Hepatocyte (in vitro differentiated cells): ENCODE data around the gene PALD1. TPM values are rescaled to one million over a fixed set of nuclear protein-coding genes. Genes with fewer than 3 reads are reported as not detected.

Experiments
- DNase-seq: peaks from one replicate; pipeline ENCODE4 v3.0.0-alpha.2; 2016; ENCODE audit warnings: low spot score
- H2AFZ ChIP-seq: fragments of 200-600 bp; sonication (generic); 2 replicates; pipeline ENCODE4 v1.6.0; 2016; ENCODE audit warnings: antibody characterized with exemption, mild to moderate bottlenecking
- H3K27ac ChIP-seq: fragments of 200-600 bp; sonication (generic); 2 replicates; pipeline ENCODE4 v1.5.1; 2016; ENCODE audit warnings: mild to moderate bottlenecking
- H3K27me3 ChIP-seq: fragments of 200-600 bp; sonication (generic); 2 replicates; pipeline ENCODE4 v1.6.1; 2016
- H3K36me3 ChIP-seq: fragments of 200-600 bp; sonication (generic); replicated peaks from 2 replicates; pipeline ENCODE4 v1.5.1; 2016; ENCODE audit warnings: low read depth; ENCODE audit not compliant: insufficient read depth
- H3K4me1 ChIP-seq: fragments of 200-600 bp; sonication (generic); 2 replicates; pipeline ENCODE4 v1.5.1; 2016; ENCODE audit warnings: mild to moderate bottlenecking, moderate library complexity; ENCODE audit not compliant: insufficient read depth
- H3K4me2 ChIP-seq: fragments of 200-600 bp; sonication (generic); 2 replicates; pipeline ENCODE4 v1.6.0; 2016
- H3K4me3 ChIP-seq: fragments of 200-600 bp; sonication (generic); 2 replicates; pipeline ENCODE4 v1.5.1; 2016; ENCODE audit warnings: mild to moderate bottlenecking
- H3K79me2 ChIP-seq: fragments of 200-600 bp; sonication (generic); 2 replicates; pipeline ENCODE4 v1.6.0; 2017; ENCODE audit warnings: mild to moderate bottlenecking
- H3K9me2 ChIP-seq: fragments of 200-600 bp; sonication (generic); replicated peaks from 2 replicates; pipeline ENCODE4 v1.6.0; 2017; ENCODE audit warnings: mild to moderate bottlenecking; ENCODE audit not compliant: insufficient read depth
- H3K9me3 ChIP-seq: fragments of 200-600 bp; sonication (generic); 2 replicates; pipeline ENCODE4 v1.5.1; 2016; ENCODE audit warnings: low read depth, mild to moderate bottlenecking
- H4K20me1 ChIP-seq: fragments of 200-600 bp; sonication (generic); 2 replicates; pipeline ENCODE4 v1.6.0; 2016; ENCODE audit warnings: mild to moderate bottlenecking; ENCODE audit not compliant: insufficient read depth, poor library complexity, severe bottlenecking
- EZH2 ChIP-seq: fragments of 200-600 bp; sonication (generic); IDR thresholded peaks from 2 replicates; pipeline ENCODE4 v1.6.1; 2016; ENCODE audit warnings: antibody characterized with exemption, mild to moderate bottlenecking, borderline replicate concordance
- EZH2phosphoT487 ChIP-seq: fragments of 200-600 bp; sonication (generic); IDR thresholded peaks from one replicate; pipeline ENCODE4 v1.6.1; 2018; ENCODE audit warnings: antibody characterized with exemption, mild to moderate bottlenecking, low read depth, moderate library complexity; ENCODE audit not compliant: unreplicated experiment, severe bottlenecking
- WGBS: methylation state at CpG from one replicate; pipeline ENCODE4 v1.1.6; 2016; ENCODE audit warnings: low lambda C conversion rate; ENCODE audit errors: missing lambda C conversion rate; 5-methylcytosine and 5-hydroxymethylcytosine counted together
- polyA plus RNA-seq: library from polyadenylated mRNA; unstranded; fragments of >200 nt; fragmentation: Nextera tagmentation; extraction: Ambion mirVana; gene quantifications from 2 replicates; pipeline ENCODE4 v1.2.1, GENCODE V29; 2016
- total RNA-seq: library from RNA; depleted of rRNA; stranded (reverse); fragments of >200 nt; gene quantifications from 2 replicates; pipeline ENCODE4 v1.2.3, GENCODE V29; 2014
- TF ChIP-seq, protein P1 (sequence below): fragments of 200-600 bp; sonication (generic); IDR thresholded peaks from 2 replicates; pipeline ENCODE4 v1.5.1; 2016; ENCODE audit warnings: antibody characterized with exemption, mild to moderate bottlenecking; ENCODE audit not compliant: poor library complexity

PALD1 gene
- total and polyA plus RNA-seq, 2 experiments from 2014 or later: 1.3 to 2.2 TPM

DNA sequence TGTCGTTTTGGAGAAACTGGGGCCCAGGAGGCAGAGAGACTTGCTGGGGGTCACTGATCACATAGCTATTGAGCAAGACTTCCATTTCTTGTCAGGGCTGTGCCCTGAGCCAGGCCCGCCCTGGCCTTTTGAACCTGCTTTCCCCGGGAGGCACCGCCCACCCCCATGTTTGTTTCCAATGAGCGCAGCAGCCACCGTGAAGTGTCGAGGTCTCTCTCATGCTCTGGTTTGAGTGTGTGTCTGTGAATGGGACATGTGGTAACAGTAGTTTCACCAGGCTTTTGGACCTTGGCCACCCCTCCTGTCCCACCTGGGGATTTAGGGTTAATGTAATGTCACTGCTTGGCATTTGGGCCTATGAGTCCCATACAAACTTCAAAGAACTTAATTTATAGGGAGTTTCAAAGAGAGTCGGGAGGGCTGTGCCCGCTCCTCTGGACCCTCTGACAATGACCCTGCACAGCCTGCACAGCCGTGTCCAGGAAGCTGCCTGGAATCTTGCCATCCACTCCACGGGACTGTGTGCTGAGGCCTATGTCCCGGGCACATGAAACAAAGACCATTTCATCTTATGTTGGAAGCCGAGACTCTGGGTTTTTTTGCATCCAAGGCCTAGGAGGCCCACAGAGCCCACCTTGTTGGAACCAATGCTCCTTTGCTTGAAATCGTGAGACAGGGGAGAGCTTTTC is 117.7 kb downstream of the PALD1 start:
- H3K4me2 ChIP-seq: no peak overlapping the region
- peaks cover 4% of the 10 kb centered on the region for H3K4me1 ChIP-seq
- no peak overlapping the region for H3K27ac ChIP-seq

DNA sequence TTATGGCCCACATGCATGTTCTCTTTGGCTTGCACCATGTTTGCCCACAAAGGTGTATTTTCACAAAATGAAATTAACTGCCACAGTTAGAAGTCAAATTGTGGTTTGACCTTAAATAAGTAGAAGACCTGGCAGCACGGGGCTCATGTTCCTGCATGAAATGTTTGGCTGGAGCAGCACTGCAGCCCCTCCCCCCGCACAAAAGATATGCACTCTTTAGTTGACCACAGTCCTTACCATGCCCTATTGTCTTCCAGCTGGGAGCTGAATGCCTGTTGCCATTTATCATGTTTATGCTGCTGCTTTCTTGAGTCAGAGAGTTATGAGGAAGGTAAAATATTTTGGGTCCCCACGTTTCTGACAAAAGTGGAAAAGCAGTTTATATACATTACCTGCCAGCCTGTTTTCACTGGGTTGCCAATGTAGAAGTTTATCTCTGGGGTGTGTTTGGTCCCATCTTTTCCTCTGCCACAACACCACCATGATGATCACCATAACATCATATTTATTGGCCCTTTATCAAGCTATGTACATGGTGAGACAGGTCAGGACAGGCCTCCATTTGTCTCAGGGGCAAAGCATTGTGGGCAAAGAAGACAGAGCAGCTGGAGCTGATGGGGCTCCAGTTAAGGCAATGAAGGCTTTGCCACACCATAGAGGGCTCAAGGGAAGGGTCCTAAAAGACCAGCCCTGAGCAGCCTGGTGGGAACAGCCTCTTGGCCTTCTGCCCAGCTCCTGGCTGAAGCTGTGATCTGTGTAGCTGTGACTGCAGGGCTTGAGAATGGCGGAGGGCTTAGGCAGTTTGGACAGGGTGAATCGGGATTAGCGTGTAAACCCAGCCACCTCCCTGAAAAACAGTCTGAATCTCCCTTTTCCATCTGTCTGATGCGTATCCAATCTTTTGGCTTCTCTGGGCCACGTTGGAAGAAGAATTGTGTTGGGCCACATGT is 118.6 kb downstream of the PALD1 start:
- Histone ChIP-seq H3K9me2 (no peaks in the 10 kb centered on the region), H3K4me2 (no peak overlapping the region), H4K20me1 (no peaks in the 10 kb centered on the region), H3K79me2 (no peaks in the 10 kb centered on the region), H3K9me3 (no peaks in the 10 kb centered on the region), H3K4me3 (no peak overlapping the region), H2AFZ (no peak overlapping the region), H3K4me1 (peaks cover 4% of the 10 kb centered on the region), H3K27ac (no peak overlapping the region), H3K27me3 (no peaks in the 10 kb centered on the region), H3K36me3 (no peaks in the 10 kb centered on the region)
- no peak for DNase-seq
- WGBS: 75% methylated on average over 8 of the region's 8 CpGs
- TF ChIP-seq, protein P1, sequence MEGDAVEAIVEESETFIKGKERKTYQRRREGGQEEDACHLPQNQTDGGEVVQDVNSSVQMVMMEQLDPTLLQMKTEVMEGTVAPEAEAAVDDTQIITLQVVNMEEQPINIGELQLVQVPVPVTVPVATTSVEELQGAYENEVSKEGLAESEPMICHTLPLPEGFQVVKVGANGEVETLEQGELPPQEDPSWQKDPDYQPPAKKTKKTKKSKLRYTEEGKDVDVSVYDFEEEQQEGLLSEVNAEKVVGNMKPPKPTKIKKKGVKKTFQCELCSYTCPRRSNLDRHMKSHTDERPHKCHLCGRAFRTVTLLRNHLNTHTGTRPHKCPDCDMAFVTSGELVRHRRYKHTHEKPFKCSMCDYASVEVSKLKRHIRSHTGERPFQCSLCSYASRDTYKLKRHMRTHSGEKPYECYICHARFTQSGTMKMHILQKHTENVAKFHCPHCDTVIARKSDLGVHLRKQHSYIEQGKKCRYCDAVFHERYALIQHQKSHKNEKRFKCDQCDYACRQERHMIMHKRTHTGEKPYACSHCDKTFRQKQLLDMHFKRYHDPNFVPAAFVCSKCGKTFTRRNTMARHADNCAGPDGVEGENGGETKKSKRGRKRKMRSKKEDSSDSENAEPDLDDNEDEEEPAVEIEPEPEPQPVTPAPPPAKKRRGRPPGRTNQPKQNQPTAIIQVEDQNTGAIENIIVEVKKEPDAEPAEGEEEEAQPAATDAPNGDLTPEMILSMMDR: no peak
- TF ChIP-seq EZH2 (no peak), EZH2phosphoT487 (no peak)

More for the DNA sequence above, 117.7 kb downstream of the PALD1 start:
- H4K20me1 ChIP-seq: no peaks in the 10 kb centered on the region
- 76% methylated on average over 14 of the region's 14 CpGs for WGBS
- H3K9me3 ChIP-seq: no peaks in the 10 kb centered on the region
- H2AFZ ChIP-seq: no peak overlapping the region
- DNase-seq: peak; percentile 50
- no peaks in the 10 kb centered on the region for H3K79me2 ChIP-seq
- no peaks in the 10 kb centered on the region for H3K36me3 ChIP-seq
- no peaks in the 10 kb centered on the region for H3K9me2 ChIP-seq
- H3K27me3 ChIP-seq: no peaks in the 10 kb centered on the region
- TF ChIP-seq EZH2phosphoT487: no peak
- TF ChIP-seq, protein P1: no peak
- no peak for TF ChIP-seq EZH2
- no peak overlapping the region for H3K4me3 ChIP-seq

DNA sequence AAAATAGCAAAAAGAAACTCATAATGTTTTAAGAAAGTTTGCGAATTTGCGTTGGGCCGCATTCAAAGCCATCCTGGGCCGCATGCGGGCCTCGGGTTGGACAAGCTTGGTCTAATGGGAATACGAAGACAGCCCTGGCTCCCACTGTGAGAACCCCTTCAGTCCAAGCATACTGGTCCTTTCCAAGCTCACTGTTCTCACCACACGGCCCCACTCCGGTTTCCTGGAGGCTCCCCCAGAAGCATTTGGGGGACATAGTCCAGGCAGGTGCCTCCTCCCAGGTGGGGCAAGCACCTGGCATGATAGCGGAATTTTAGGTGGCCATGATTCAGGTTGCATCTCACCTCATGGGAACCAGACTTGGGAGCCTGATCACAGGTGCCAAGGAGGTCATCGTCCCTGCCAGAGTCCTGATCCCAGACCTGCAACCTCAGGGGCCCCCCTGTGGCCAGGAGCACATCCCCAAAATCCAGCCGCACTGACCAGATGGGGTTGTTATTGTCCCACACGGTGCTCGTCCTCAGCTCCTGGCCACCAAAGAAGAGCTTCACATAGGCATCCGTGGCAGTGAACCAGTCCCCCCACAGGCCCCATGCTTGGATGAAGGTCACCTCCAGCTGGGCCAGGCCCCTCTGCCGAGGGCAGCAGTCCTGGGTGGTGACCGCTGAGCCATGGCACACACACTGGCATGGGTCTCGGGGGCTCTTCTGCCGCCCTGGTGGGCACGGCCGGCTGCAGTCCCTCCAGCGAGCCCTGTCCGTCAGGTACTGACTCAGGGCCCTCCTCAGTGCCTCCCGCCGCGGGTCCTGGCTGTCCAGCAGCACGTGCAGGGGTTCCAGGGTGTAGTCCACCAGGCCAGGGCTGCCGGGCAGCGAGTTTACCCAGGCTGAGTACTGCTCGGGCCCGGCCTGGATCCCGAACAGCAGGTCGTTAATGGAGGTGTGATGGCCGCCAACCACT is 119.6 kb downstream of the PALD1 start:
- WGBS: 96% methylated on average over 34 of the region's 34 CpGs
- Histone ChIP-seq H3K27me3 (no peaks in the 10 kb centered on the region), H3K4me2 (no peak overlapping the region), H3K9me3 (no peaks in the 10 kb centered on the region), H3K79me2 (no peaks in the 10 kb centered on the region), H3K9me2 (no peaks in the 10 kb centered on the region), H3K4me1 (peaks cover 4% of the 10 kb centered on the region), H3K36me3 (no peaks in the 10 kb centered on the region), H3K4me3 (no peak overlapping the region), H3K27ac (no peak overlapping the region), H4K20me1 (no peaks in the 10 kb centered on the region), H2AFZ (no peak overlapping the region)
- TF ChIP-seq, protein P1: no peak
- no peak for TF ChIP-seq EZH2
- no peak for TF ChIP-seq EZH2phosphoT487
- DNase-seq: no peak
